HepG2 (cell line): Measurements from ENCODE around the gene NDUFS6. TPM values are rescaled to one million over a fixed set of nuclear protein-coding genes. Genes with fewer than 3 reads are reported as not detected.

Experiments
- ATAC-seq: fragments of 200-7000 bp; cut with Tn5 transposase; 3 replicates; pipeline ENCODE4 v1.9.1; 2020; ENCODE audit warnings: mild to moderate bottlenecking, moderate library complexity
- BruUV-seq: library from RNA; stranded (reverse); fragments of 400-500 nt; replicated peaks from 2 replicates; lab custom pipeline; 2021; lab: Mats Ljungman, UMichigan
- CTCF ChIA-PET: fragments of 300-600 bp; formaldehyde crosslinking; extraction: SDS; loops from one replicate; lab custom pipeline; 2021; ENCODE audit warnings: low total read pairs, inconsistent platforms, low intra/inter-chr PET ratio; lab: Yijun Ruan, JAX
- POLR2A ChIA-PET: fragments of 350-600 bp; sonication (Branson Sonifier 250); formaldehyde crosslinking; loops from one replicate; lab custom pipeline; 2020; ENCODE audit warnings: antibody characterized with exemption, inconsistent platforms; lab: Yijun Ruan, JAX
- DNase-seq: peaks from one replicate; pipeline ENCODE4 v3.0.0-alpha.2; 2015; ENCODE audit warnings: low spot score
- FAIRE-seq: peaks from 3 replicates; lab custom pipeline; 2011; peaks lifted over from hg19 to GRCh38; lab: Jason Lieb, UNC
- H2AFZ ChIP-seq: one replicate; pipeline ENCODE4 v1.6.1; 2011; ENCODE audit warnings: low read length, inconsistent platforms
- H3K27ac ChIP-seq: fragments of 300-600 bp; 3 replicates; pipeline ENCODE4 v1.8.0; 2011; ENCODE audit warnings: mixed run types, mild to moderate bottlenecking, mixed read lengths, low read length, inconsistent platforms; ENCODE audit not compliant: insufficient read depth; ENCODE audit errors: extremely low read length
- H3K27me3 ChIP-seq, 2 experiments: fragments of 200-600 bp in 1 of 2; 2 replicates in 1 of 2; 3 replicates in 1 of 2; pipeline versions ENCODE4 v1.6.0 to v1.8.0; 2011; ENCODE audit warnings: low read length in 2 of 2, mild to moderate bottlenecking in 2 of 2, moderate library complexity in 2 of 2, inconsistent platforms in 1 of 2; ENCODE audit not compliant: insufficient read depth in 2 of 2, control insufficient read depth in 1 of 2
- H3K36me3 ChIP-seq, 2 experiments: fragments of 200-600 bp in 1 of 2; replicated peaks in 1 of 2; 2 replicates in 1 of 2; 3 replicates in 1 of 2; pipeline versions ENCODE4 v1.5.1 to v1.8.0; 2011; ENCODE audit warnings: low read length in 2 of 2, inconsistent platforms in 1 of 2; ENCODE audit not compliant: insufficient read depth in 2 of 2, control insufficient read depth in 1 of 2
- H3K4me1 ChIP-seq: 2 replicates; pipeline ENCODE4 v1.5.1; 2012; ENCODE audit warnings: low read length, inconsistent platforms; ENCODE audit not compliant: insufficient read depth
- H3K4me2 ChIP-seq: 2 replicates; pipeline ENCODE4 v1.6.0; 2011; ENCODE audit warnings: low read depth, low read length, inconsistent platforms
- H3K4me3 ChIP-seq, 3 experiments: fragments of 200-600 bp in 1 of 3; sonication (generic), shearing (Covaris generic) in 1 of 3; replicated peaks in 1 of 3; 2 replicates each; pipeline ENCODE4 v1.5.1; 2011 to 2016; ENCODE audit warnings: low read length in 3 of 3, inconsistent platforms in 2 of 3, low read depth in 2 of 3, mild to moderate bottlenecking in 2 of 3, control low read depth in 1 of 3, mixed read lengths in 1 of 3; ENCODE audit not compliant: insufficient read depth in 1 of 3
- H3K79me2 ChIP-seq: one replicate; pipeline ENCODE4 v1.6.1; 2011; ENCODE audit warnings: low read length, inconsistent platforms; ENCODE audit not compliant: insufficient read depth
- H3K9ac ChIP-seq: 2 replicates; pipeline ENCODE4 v1.6.0; 2011; ENCODE audit warnings: mild to moderate bottlenecking, low read depth, low read length, inconsistent platforms; ENCODE audit not compliant: insufficient read depth
- H3K9me3 ChIP-seq: 2 replicates; pipeline ENCODE4 v1.5.1; 2012; ENCODE audit warnings: mild to moderate bottlenecking, low read length
- H4K20me1 ChIP-seq: 2 replicates; pipeline ENCODE4 v1.6.0; 2011; ENCODE audit warnings: inconsistent platforms, mild to moderate bottlenecking, low read length, moderate library complexity; ENCODE audit not compliant: insufficient read depth
- GATA4 ChIP-seq: sonication (generic); IDR thresholded peaks from 2 replicates; pipeline ENCODE4 v1.6.1; 2016; ENCODE audit warnings: antibody characterized with exemption, low read depth, borderline replicate concordance
- HNF1B ChIP-seq: sonication (generic); formaldehyde crosslinking; IDR thresholded peaks from 2 replicates; pipeline ENCODE4 v1.5.1; 2020; ENCODE audit warnings: mild to moderate bottlenecking, moderate library complexity, missing genetic modification reagents
- JUNB ChIP-seq: sonication (generic); formaldehyde crosslinking; IDR thresholded peaks from 2 replicates; pipeline ENCODE4 v1.8.0; 2022; ENCODE audit warnings: missing genetic modification reagents, mild to moderate bottlenecking, borderline replicate concordance
- MXD3 ChIP-seq: IDR thresholded peaks from 2 replicates; pipeline ENCODE4 v1.6.1; 2016; ENCODE audit warnings: mild to moderate bottlenecking, missing biosample characterization, missing genetic modification reagents
- PBX2 ChIP-seq: IDR thresholded peaks from 2 replicates; pipeline ENCODE4 v1.6.1; 2016; ENCODE audit warnings: control low read depth
- RBM39 ChIP-seq: fragments of 200-400 bp; formaldehyde crosslinking; IDR thresholded peaks from one replicate; pipeline ENCODE4 v1.6.1; 2018; ENCODE audit warnings: antibody characterized with exemption, mild to moderate bottlenecking, low read depth, low read length; ENCODE audit not compliant: poor library complexity, severe bottlenecking
- STAT5B ChIP-seq: sonication (generic); formaldehyde crosslinking; IDR thresholded peaks from 2 replicates; pipeline ENCODE4 v1.4.0; 2020; ENCODE audit warnings: missing genetic modification reagents
- STAT6 ChIP-seq: sonication (generic); formaldehyde crosslinking; IDR thresholded peaks from 2 replicates; pipeline ENCODE4 v1.4.0; 2020; ENCODE audit warnings: missing genetic modification reagents, mild to moderate bottlenecking, borderline replicate concordance
- TBX2 ChIP-seq: sonication (generic); formaldehyde crosslinking; IDR thresholded peaks from 2 replicates; pipeline ENCODE4 v1.5.0; 2020; ENCODE audit warnings: missing genetic modification reagents, mild to moderate bottlenecking, borderline replicate concordance
- TBX3 ChIP-seq: fragments of 450-650 bp; IDR thresholded peaks from 2 replicates; pipeline ENCODE4 v1.6.1; 2017; ENCODE audit warnings: antibody characterized with exemption, mild to moderate bottlenecking, inconsistent platforms, borderline replicate concordance
- ZBTB1 ChIP-seq: sonication (generic); formaldehyde crosslinking; IDR thresholded peaks from 2 replicates; pipeline ENCODE4 v1.4.0; 2020; ENCODE audit warnings: missing genetic modification reagents, borderline replicate concordance
- ZNF44 ChIP-seq: sonication (generic); formaldehyde crosslinking; IDR thresholded peaks from 2 replicates; pipeline ENCODE4 v1.5.1; 2020; ENCODE audit warnings: mild to moderate bottlenecking, missing genetic modification reagents
- ZNF547 ChIP-seq: sonication (generic); formaldehyde crosslinking; IDR thresholded peaks from 2 replicates; pipeline ENCODE4 v1.5.1; 2020; ENCODE audit warnings: mild to moderate bottlenecking, missing genetic modification reagents
- ZNF598 ChIP-seq: sonication (generic); formaldehyde crosslinking; IDR thresholded peaks from 2 replicates; pipeline ENCODE4 v1.5.1; 2020; ENCODE audit warnings: mild to moderate bottlenecking, missing genetic modification reagents, borderline replicate concordance
- ZNF777 ChIP-seq: sonication (generic); formaldehyde crosslinking; IDR thresholded peaks from 2 replicates; pipeline ENCODE4 v1.4.0; 2020; ENCODE audit warnings: missing genetic modification reagents
- ZNF780A ChIP-seq: sonication (generic); formaldehyde crosslinking; IDR thresholded peaks from 2 replicates; pipeline ENCODE4 v1.8.0; 2022; ENCODE audit warnings: mild to moderate bottlenecking, missing genetic modification reagents, moderate library complexity
- WGBS: methylation state at CpG from one replicate; pipeline ENCODE4 v1.1.6; 2017; ENCODE audit warnings: low lambda C conversion rate; 5-methylcytosine and 5-hydroxymethylcytosine counted together
- in situ Hi-C: cut with HindIII; loops from 2 replicates; pipeline ENCODE4 v1.10.0; 2017; ENCODE audit warnings: low pct_unique_long_range_greater_than_20kb; ENCODE audit not compliant: extremely low pct_ligation_motif_present
- intact Hi-C: fragments of 100-400 bp; cut with micrococcal nuclease; formaldehyde crosslinking; loops from one replicate; pipeline ENCODE4 v1.10.0; 2022; ENCODE audit not compliant: unreplicated experiment
- polyA plus RNA-seq, 8 experiments: library from polyadenylated mRNA; depleted of rRNA in 3 of 8; stranded (reverse) in 7 of 8; unstranded in 1 of 8; fragments of >200 nt; fragmentation: Illumina TruSeq in 4 of 8; extraction: Trizol in 4 of 8; gene quantifications; 2 replicates each; pipeline versions ENCODE4 v1.2.1 to v1.2.3, GENCODE V29; 2011 to 2016; ENCODE audit warnings: low read depth in 4 of 8, missing spikeins in 1 of 8, mixed read lengths in 1 of 8; ENCODE audit not compliant: insufficient read depth in 1 of 8
- total RNA-seq, 5 experiments: library from RNA; depleted of rRNA; stranded (reverse); fragments of >200 nt; fragmentation: Illumina TruSeq; extraction: Trizol; gene quantifications; 2 replicates each; pipeline ENCODE4 v1.2.3, GENCODE V29; 2016; ENCODE audit warnings: low read depth in 1 of 5

Gene NDUFS6
- total and polyA plus RNA-seq, 2 of the 13 experiments (the other 11 are each of a cell fraction or from before 2014, with no cell fraction given): 23.7 to 50.4 TPM

- TF ChIP-seq STAT6 (CRISPR knock-in tag) (no peak), JUNB (CRISPR knock-in tag) (no peak), TBX3 (no peak)
- TF ChIP-seq, all 625 proteins: peak for 0
These were observed 9.4 kb downstream of the NDUFS6 start (continued) for GRCh38 chr5:1810581-1811101.

- peaks cover under 1% of the 10 kb centered on the region for H3K79me2 ChIP-seq
- TF ChIP-seq ZNF780A: no peak
- no peak for TF ChIP-seq STAT5B (CRISPR knock-in tag)
- no peak for TF ChIP-seq HNF1B (CRISPR knock-in tag)
- no peak for TF ChIP-seq GATA4
- TF ChIP-seq ZNF598: no peak
- no peak for TF ChIP-seq ZBTB1 (CRISPR knock-in tag)
- no peak for TF ChIP-seq ZNF44
- no peak for TF ChIP-seq ZNF547 (CRISPR knock-in tag)
- no peak for TF ChIP-seq TBX2 (CRISPR knock-in tag)
- TF ChIP-seq PBX2: no peak
- no peak for TF ChIP-seq ZNF777 (CRISPR knock-in tag)
- no peak for TF ChIP-seq MXD3 (CRISPR knock-in tag)
- no peak for TF ChIP-seq RBM39
These were observed 13.2 kb downstream of the NDUFS6 start for GRCh38 chr5:1814183-1815020.

More at GRCh38 chr5:1814183-1815020, 13.2 kb downstream of the NDUFS6 start:
- peaks cover 3% of the 10 kb centered on the region; the same call in 1 of the 2 replicates for H4K20me1 ChIP-seq
- no peak overlapping the region for H3K27ac ChIP-seq
- FAIRE-seq: no peak
- no TSS peak for BruUV-seq
- DNase-seq: no peak
- no peaks in the 10 kb centered on the region for H3K9me3 ChIP-seq
- H3K4me1 ChIP-seq: no peaks in the 10 kb centered on the region
- ChIA-PET POLR2A (no interaction called here), CTCF (no interaction called here)
- no peak for ATAC-seq
- WGBS: 97% methylated on average over 30 of the region's 30 CpGs
- intact Hi-C loops: no loop called here
- H3K4me2 ChIP-seq: no peak overlapping the region
- H3K4me3 ChIP-seq: no peak overlapping the region
- in situ Hi-C loops: no loop called here
- no peak overlapping the region for H3K9ac ChIP-seq
- H2AFZ ChIP-seq: no peak overlapping the region
- H3K27me3 ChIP-seq: no peaks in the 10 kb centered on the region
- H3K36me3 ChIP-seq: peaks cover 36 to 67% of the 10 kb centered on the region in 2 experiments
